Liver (tissue), 9 donors: Measurements from ENCODE around the gene DLX6. TPM values are rescaled to one million over a fixed set of nuclear protein-coding genes. Genes with fewer than 3 reads are reported as not detected.

Experiments
- DNase-seq: peaks from one replicate; pipeline ENCODE4 v3.0.0-alpha.2; 2017; ENCODE audit warnings: low spot score
- H3K27ac ChIP-seq, 2 donors: one replicate each; pipeline ENCODE4 v1.7.0; 2013; ENCODE audit warnings: inconsistent platforms in 2 of 2, low read length in 2 of 2, control low read depth in 1 of 2, low read depth in 1 of 2, mild to moderate bottlenecking in 1 of 2
- H3K27me3 ChIP-seq, 4 donors: one replicate each; pipeline versions ENCODE4 v1.6.1 to v1.7.0; 2013; ENCODE audit warnings: low read length in 3 of 4, inconsistent platforms in 1 of 4, mild to moderate bottlenecking in 1 of 4, moderate library complexity in 1 of 4; ENCODE audit not compliant: control insufficient read depth in 4 of 4, insufficient read depth in 4 of 4
- H3K36me3 ChIP-seq, 4 donors: one replicate each; pipeline versions ENCODE4 v1.6.1 to v1.7.0; 2013; ENCODE audit warnings: low read length in 3 of 4, mild to moderate bottlenecking in 3 of 4, low read depth in 1 of 4, moderate library complexity in 1 of 4; ENCODE audit not compliant: control insufficient read depth in 4 of 4, insufficient read depth in 3 of 4
- H3K4me1 ChIP-seq, 4 donors: one replicate each; pipeline versions ENCODE4 v1.6.1 to v1.7.0; 2013; ENCODE audit warnings: low read length in 3 of 4, mild to moderate bottlenecking in 3 of 4, moderate library complexity in 1 of 4; ENCODE audit not compliant: control insufficient read depth in 4 of 4, insufficient read depth in 4 of 4
- H3K4me3 ChIP-seq, 3 donors: one replicate each; pipeline versions ENCODE4 v1.6.1 to v1.7.0; 2013; ENCODE audit warnings: low read length in 3 of 3, control low read depth in 1 of 3, low read depth in 1 of 3, mild to moderate bottlenecking in 1 of 3
- H3K9ac ChIP-seq, 2 donors: one replicate each; pipeline ENCODE4 v1.7.0; 2013; ENCODE audit warnings: low read length in 2 of 2, mild to moderate bottlenecking in 2 of 2, moderate library complexity in 2 of 2, control low read depth in 1 of 2, low read depth in 1 of 2
- H3K9me3 ChIP-seq, 4 donors: one replicate each; pipeline versions ENCODE4 v1.6.1 to v1.7.0; 2013; ENCODE audit warnings: low read length in 3 of 4; ENCODE audit not compliant: control insufficient read depth in 4 of 4
- FOXA1 ChIP-seq: IDR thresholded peaks from 2 replicates; pipeline ENCODE4 v1.6.1; 2016; ENCODE audit warnings: antibody characterized with exemption
- FOXA2 ChIP-seq: IDR thresholded peaks from 2 replicates; pipeline ENCODE4 v1.6.1; 2016; ENCODE audit warnings: antibody characterized with exemption
- GABPA ChIP-seq, 2 donors: IDR thresholded peaks in 1 of 2; conservative IDR thresholded peaks in 1 of 2; 2 replicates each; pipeline ENCODE4 v1.6.1; 2016; ENCODE audit warnings: antibody characterized with exemption in 2 of 2, mild to moderate bottlenecking in 1 of 2, moderate library complexity in 1 of 2
- HNF4A ChIP-seq, 2 donors: conservative IDR thresholded peaks; 2 replicates each; pipeline ENCODE4 v1.6.1; 2016; ENCODE audit warnings: antibody characterized with exemption in 2 of 2, mild to moderate bottlenecking in 2 of 2
- JUND ChIP-seq, 2 donors: IDR thresholded peaks; 2 replicates each; pipeline ENCODE4 v1.6.1; 2016; ENCODE audit warnings: antibody characterized with exemption in 2 of 2
- NR2F2 ChIP-seq: IDR thresholded peaks from 2 replicates; pipeline ENCODE4 v1.6.1; 2016; ENCODE audit warnings: antibody characterized with exemption
- RAD21 ChIP-seq, 2 donors: IDR thresholded peaks; 2 replicates each; pipeline ENCODE4 v1.6.1; 2016; ENCODE audit warnings: antibody characterized with exemption in 2 of 2, mild to moderate bottlenecking in 2 of 2
- RXRA ChIP-seq, 2 donors: IDR thresholded peaks; 2 replicates each; pipeline ENCODE4 v1.6.1; 2017 to 2018; ENCODE audit warnings: antibody characterized with exemption in 2 of 2, mild to moderate bottlenecking in 1 of 2
- SP1 ChIP-seq: IDR thresholded peaks from 2 replicates; pipeline ENCODE4 v1.6.1; 2018; ENCODE audit warnings: antibody characterized with exemption, mild to moderate bottlenecking
- YY1 ChIP-seq: IDR thresholded peaks from 2 replicates; pipeline ENCODE4 v1.6.1; 2016; ENCODE audit warnings: antibody characterized with exemption, mild to moderate bottlenecking
- WGBS: extraction: QIAGEN DNeasy Blood & Tissue Kit; methylation state at CpG from one replicate; pipeline ENCODE4 v1.1.7; 2013; 5-methylcytosine and 5-hydroxymethylcytosine counted together
- polyA plus RNA-seq, 2 donors: library from polyadenylated mRNA; stranded (reverse) in 1 of 2; unstranded in 1 of 2; fragments of 200-250 nt in 1 of 2; fragments of >200 nt in 1 of 2; fragmentation: Nextera tagmentation in 1 of 2; extraction: Ambion mirVana in 1 of 2; gene quantifications; one replicate each; pipeline versions ENCODE4 v1.2.1 to v1.2.3, GENCODE V29; 2013 to 2015
- total RNA-seq, 2 donors: library from RNA; depleted of rRNA; stranded (reverse); fragments of >200 nt; gene quantifications; one replicate each; pipeline ENCODE4 v1.2.3, GENCODE V29; 2014
- TF ChIP-seq, protein P1 (sequence below): IDR thresholded peaks from 2 replicates; pipeline ENCODE4 v1.6.1; 2016; ENCODE audit warnings: antibody characterized with exemption, mild to moderate bottlenecking
- TF ChIP-seq, protein P2 (sequence below): IDR thresholded peaks from 2 replicates; pipeline ENCODE4 v1.6.1; 2016; ENCODE audit warnings: antibody characterized with exemption
- TF ChIP-seq, protein P3 (sequence below): IDR thresholded peaks from 2 replicates; pipeline ENCODE4 v1.6.1; 2016; ENCODE audit warnings: antibody characterized with exemption
- TF ChIP-seq, protein P4 (sequence below): fragments of 150-350 bp; IDR thresholded peaks from 2 replicates; pipeline ENCODE4 v1.5.1; 2017; ENCODE audit warnings: improper control_type of control experiment, low read depth, low read length; ENCODE audit not compliant: missing input control
- donor health status: healthy.
- donor health status: healthy.
- donor health status: healthy.
- donor health status: healthy.
- donor health status: healthy.

DLX6 gene
- total and polyA plus RNA-seq, 4 donors = not detected

DNA sequence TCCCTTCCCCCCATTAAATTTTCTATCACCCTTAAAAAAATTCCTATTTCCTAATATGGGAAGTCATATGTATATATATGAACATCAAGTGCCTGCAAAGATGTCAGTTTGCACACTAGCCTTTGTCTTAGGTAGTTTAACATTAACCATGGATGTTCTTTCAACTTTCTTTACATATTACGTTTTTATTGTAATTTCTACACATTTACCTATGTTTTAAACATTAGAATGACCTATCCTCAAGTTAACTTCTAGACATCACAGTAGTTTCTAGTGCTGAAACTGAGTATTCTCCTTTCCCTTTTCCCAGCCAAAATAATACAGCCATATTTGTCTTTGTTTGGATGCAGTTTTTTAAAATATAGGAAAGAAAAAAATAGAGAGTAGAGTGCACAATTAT lies 5.8 kb downstream of the DLX6 start (continued):
- TF ChIP-seq, protein P1, sequence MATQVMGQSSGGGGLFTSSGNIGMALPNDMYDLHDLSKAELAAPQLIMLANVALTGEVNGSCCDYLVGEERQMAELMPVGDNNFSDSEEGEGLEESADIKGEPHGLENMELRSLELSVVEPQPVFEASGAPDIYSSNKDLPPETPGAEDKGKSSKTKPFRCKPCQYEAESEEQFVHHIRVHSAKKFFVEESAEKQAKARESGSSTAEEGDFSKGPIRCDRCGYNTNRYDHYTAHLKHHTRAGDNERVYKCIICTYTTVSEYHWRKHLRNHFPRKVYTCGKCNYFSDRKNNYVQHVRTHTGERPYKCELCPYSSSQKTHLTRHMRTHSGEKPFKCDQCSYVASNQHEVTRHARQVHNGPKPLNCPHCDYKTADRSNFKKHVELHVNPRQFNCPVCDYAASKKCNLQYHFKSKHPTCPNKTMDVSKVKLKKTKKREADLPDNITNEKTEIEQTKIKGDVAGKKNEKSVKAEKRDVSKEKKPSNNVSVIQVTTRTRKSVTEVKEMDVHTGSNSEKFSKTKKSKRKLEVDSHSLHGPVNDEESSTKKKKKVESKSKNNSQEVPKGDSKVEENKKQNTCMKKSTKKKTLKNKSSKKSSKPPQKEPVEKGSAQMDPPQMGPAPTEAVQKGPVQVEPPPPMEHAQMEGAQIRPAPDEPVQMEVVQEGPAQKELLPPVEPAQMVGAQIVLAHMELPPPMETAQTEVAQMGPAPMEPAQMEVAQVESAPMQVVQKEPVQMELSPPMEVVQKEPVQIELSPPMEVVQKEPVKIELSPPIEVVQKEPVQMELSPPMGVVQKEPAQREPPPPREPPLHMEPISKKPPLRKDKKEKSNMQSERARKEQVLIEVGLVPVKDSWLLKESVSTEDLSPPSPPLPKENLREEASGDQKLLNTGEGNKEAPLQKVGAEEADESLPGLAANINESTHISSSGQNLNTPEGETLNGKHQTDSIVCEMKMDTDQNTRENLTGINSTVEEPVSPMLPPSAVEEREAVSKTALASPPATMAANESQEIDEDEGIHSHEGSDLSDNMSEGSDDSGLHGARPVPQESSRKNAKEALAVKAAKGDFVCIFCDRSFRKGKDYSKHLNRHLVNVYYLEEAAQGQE = no peak
- TF ChIP-seq, protein P2, sequence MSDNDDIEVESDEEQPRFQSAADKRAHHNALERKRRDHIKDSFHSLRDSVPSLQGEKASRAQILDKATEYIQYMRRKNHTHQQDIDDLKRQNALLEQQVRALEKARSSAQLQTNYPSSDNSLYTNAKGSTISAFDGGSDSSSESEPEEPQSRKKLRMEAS = no peak
- TF ChIP-seq RXRA (IDR thresholded peaks at IDR 0.05) = no peak
- TF ChIP-seq HNF4A (conservative IDR thresholded peaks at IDR 0.05) = no peak
- TF ChIP-seq FOXA2 = no peak
- TF ChIP-seq JUND (IDR thresholded peaks at IDR 0.05) = no peak

DNA sequence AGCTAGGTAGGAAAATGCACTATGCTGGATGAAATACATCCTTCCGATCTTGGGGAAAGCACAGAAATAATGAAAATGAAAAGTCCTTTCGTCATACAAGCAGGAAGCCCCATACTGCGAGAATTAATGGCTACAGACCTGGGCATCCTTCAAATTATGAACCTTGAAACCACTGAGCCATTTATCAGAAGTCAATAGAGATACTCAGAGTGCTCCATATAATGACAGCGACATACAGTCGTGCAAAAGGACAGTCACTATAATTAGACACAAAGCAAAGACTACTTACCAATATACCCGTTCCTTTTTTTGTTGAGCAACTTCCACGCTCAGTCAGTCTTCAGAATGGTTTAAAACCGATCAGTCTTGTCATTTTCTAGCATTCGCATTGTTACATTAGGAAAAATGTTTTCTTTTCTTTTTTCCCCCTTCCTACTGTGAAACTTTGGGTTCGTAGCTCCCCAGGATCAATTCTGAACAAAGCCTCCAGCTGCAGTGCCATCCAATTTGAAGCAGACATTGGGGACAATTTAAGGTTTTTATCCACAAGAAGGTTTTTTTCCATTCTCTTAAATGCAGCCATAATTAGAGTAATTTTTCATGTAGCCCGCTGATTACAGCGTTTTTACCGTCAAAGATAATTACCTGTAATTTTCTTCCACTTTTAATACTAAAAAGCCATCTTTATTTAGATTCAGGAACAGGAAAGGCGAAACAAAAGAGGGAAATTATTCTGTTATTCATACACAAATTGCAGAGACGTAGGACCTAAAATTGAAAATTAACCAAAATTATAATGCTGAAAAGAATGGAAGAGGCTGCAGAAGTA lies 6.4 kb downstream of the DLX6 start:
- DNase-seq = no peak
- H3K9me3 ChIP-seq = peaks cover 0 to 3% (median 0%) of the 10 kb centered on the region in 4 donors
- peaks cover 1 to 9% (median 4%) of the 10 kb centered on the region in 4 donors for H3K4me1 ChIP-seq
- H3K4me3 ChIP-seq = no peak overlapping the region
- no peaks in the 10 kb centered on the region for H3K36me3 ChIP-seq
- H3K9ac ChIP-seq = no peak overlapping the region
- WGBS = 15% methylated on average over 15 of the region's 15 CpGs
- H3K27ac ChIP-seq = no peak overlapping the region
- TF ChIP-seq GABPA (IDR thresholded peaks at IDR 0.05 in 1 of 2, conservative IDR thresholded peaks at IDR 0.05 in 1 of 2) (no peak), FOXA2 (no peak), FOXA1 (no peak), HNF4A (conservative IDR thresholded peaks at IDR 0.05) (no peak), RAD21 (IDR thresholded peaks at IDR 0.05) (no peak), YY1 (no peak), RXRA (IDR thresholded peaks at IDR 0.05) (no peak), SP1 (no peak), NR2F2 (no peak), JUND (IDR thresholded peaks at IDR 0.05) (no peak)
- TF ChIP-seq, protein P3, sequence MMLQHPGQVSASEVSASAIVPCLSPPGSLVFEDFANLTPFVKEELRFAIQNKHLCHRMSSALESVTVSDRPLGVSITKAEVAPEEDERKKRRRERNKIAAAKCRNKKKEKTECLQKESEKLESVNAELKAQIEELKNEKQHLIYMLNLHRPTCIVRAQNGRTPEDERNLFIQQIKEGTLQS = no peak
- TF ChIP-seq, protein P4, sequence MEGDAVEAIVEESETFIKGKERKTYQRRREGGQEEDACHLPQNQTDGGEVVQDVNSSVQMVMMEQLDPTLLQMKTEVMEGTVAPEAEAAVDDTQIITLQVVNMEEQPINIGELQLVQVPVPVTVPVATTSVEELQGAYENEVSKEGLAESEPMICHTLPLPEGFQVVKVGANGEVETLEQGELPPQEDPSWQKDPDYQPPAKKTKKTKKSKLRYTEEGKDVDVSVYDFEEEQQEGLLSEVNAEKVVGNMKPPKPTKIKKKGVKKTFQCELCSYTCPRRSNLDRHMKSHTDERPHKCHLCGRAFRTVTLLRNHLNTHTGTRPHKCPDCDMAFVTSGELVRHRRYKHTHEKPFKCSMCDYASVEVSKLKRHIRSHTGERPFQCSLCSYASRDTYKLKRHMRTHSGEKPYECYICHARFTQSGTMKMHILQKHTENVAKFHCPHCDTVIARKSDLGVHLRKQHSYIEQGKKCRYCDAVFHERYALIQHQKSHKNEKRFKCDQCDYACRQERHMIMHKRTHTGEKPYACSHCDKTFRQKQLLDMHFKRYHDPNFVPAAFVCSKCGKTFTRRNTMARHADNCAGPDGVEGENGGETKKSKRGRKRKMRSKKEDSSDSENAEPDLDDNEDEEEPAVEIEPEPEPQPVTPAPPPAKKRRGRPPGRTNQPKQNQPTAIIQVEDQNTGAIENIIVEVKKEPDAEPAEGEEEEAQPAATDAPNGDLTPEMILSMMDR = no peak
- peaks cover 5 to 59% (median 26%) of the 10 kb centered on the region in 4 donors for H3K27me3 ChIP-seq
